T-cell (primary cell): ENCODE data around the gene SUSD1. TPM values are rescaled to one million over a fixed set of nuclear protein-coding genes. Genes with fewer than 3 reads are reported as not detected.

ENCODE experiments used
- ATAC-seq, 4 experiments: fragments of 200-7000 bp in 3 of 4; fragments of 150-1000 bp in 1 of 4; cut with Tn5 transposase; replicated peaks in 1 of 4; 1 replicate in 3 of 4; 2 replicates in 1 of 4; pipeline ENCODE4 v1.10.0; 2021; ENCODE audit warnings: moderate library complexity in 3 of 4, mild to moderate bottlenecking in 2 of 4, moderate number of reproducible peaks in 1 of 4
- CTCF ChIA-PET, 2 donors: fragments of 300-600 bp; sonication (Branson Sonifier 250); formaldehyde crosslinking; loops; one replicate each; lab custom pipeline; 2022; ENCODE audit warnings: antibody characterized with exemption in 2 of 2; lab: Charles Lee
- POLR2A ChIA-PET, 2 donors: fragments of 300-600 bp; sonication (Branson Sonifier 250); formaldehyde crosslinking; loops; one replicate each; lab custom pipeline; 2022; ENCODE audit warnings: antibody characterized with exemption in 2 of 2; lab: Charles Lee
- DNase-seq, 35 experiments: peaks; one replicate each; pipeline versions ENCODE4 v3.0.0 to v3.0.0-alpha.2; 2013 to 2023
- H3K27ac ChIP-seq: one replicate; pipeline ENCODE4 v1.5.1; 2013; ENCODE audit warnings: low read length
- H3K27me3 ChIP-seq, 2 experiments: replicated peaks in 1 of 2; 1 replicate in 1 of 2; 2 replicates in 1 of 2; pipeline versions ENCODE4 v1.6.1 to v1.7.0; 2013; ENCODE audit warnings: low read length in 1 of 2, mixed read lengths in 1 of 2; ENCODE audit not compliant: control insufficient read depth in 2 of 2, insufficient read depth in 2 of 2; ENCODE audit errors: extremely low read depth in 1 of 2
- H3K36me3 ChIP-seq, 2 donors: 1 replicate in 1 of 2; 2 replicates in 1 of 2; pipeline versions ENCODE4 v1.6.1 to v1.7.0; 2013; ENCODE audit warnings: low read length in 1 of 2; ENCODE audit not compliant: control insufficient read depth in 2 of 2, insufficient read depth in 1 of 2; ENCODE audit errors: extremely low read depth in 1 of 2
- H3K4me1 ChIP-seq, 2 experiments: 1 replicate in 1 of 2; 2 replicates in 1 of 2; pipeline versions ENCODE4 v1.6.1 to v1.7.0; 2013; ENCODE audit warnings: low read length in 2 of 2, mixed read lengths in 1 of 2; ENCODE audit not compliant: insufficient read depth in 2 of 2, control insufficient read depth in 1 of 2; ENCODE audit errors: extremely low read depth in 1 of 2
- H3K4me3 ChIP-seq, 2 donors: 1 replicate in 1 of 2; 2 replicates in 1 of 2; pipeline versions ENCODE4 v1.5.1 to v1.7.0; 2013; ENCODE audit warnings: mild to moderate bottlenecking in 2 of 2, low read length in 1 of 2, moderate library complexity in 1 of 2; ENCODE audit not compliant: control insufficient read depth in 1 of 2; ENCODE audit errors: extremely low read depth in 1 of 2
- H3K9me3 ChIP-seq: 2 replicates; pipeline ENCODE4 v1.7.0; 2013
- H3K27ac Mint-ChIP-seq, 2 donors: one replicate each; pipeline ENCODE4 v1.8.0; 2020 to 2021; ENCODE audit warnings: mild to moderate bottlenecking in 2 of 2, mixed read lengths in 2 of 2
- H3K27me3 Mint-ChIP-seq, 2 donors: one replicate each; pipeline ENCODE4 v1.8.0; 2021 to 2022; ENCODE audit warnings: mixed read lengths in 2 of 2
- H3K36me3 Mint-ChIP-seq: one replicate; pipeline ENCODE4 v1.8.0; 2021; ENCODE audit warnings: mixed read lengths
- H3K4me1 Mint-ChIP-seq, 3 donors: one replicate each; pipeline ENCODE4 v1.8.0; 2020 to 2022; ENCODE audit warnings: mixed read lengths in 3 of 3, mild to moderate bottlenecking in 1 of 3
- H3K4me3 Mint-ChIP-seq, 3 donors: one replicate each; pipeline ENCODE4 v1.8.0; 2020 to 2022; ENCODE audit warnings: mild to moderate bottlenecking in 3 of 3, mixed read lengths in 3 of 3, moderate library complexity in 3 of 3
- H3K9me3 Mint-ChIP-seq, 3 donors: one replicate each; pipeline ENCODE4 v1.8.0; 2020 to 2022; ENCODE audit warnings: mixed read lengths in 3 of 3
- WGBS: methylation state at CpG from one replicate; pipeline ENCODE4 v1.1.5; 2013; ENCODE audit warnings: missing lambda C conversion rate; ENCODE audit not compliant: insufficient coverage; 5-methylcytosine and 5-hydroxymethylcytosine counted together
- total RNA-seq, 35 experiments: library from RNA in 6 of 35; stranded (reverse) in 6 of 35; fragments of 120-200 nt in 1 of 35; gene quantifications; one replicate each; pipeline versions ENCODE4 v1.2.1 to v1.2.4 and lab custom pipeline; 2013 to 2026

The SUSD1 gene
- total RNA-seq, 5 donors from 2014 or later (not counting 1 experiment from before 2014, with no cell fraction given) = 5.6 to 17.5 (median 7.9) TPM

DNA sequence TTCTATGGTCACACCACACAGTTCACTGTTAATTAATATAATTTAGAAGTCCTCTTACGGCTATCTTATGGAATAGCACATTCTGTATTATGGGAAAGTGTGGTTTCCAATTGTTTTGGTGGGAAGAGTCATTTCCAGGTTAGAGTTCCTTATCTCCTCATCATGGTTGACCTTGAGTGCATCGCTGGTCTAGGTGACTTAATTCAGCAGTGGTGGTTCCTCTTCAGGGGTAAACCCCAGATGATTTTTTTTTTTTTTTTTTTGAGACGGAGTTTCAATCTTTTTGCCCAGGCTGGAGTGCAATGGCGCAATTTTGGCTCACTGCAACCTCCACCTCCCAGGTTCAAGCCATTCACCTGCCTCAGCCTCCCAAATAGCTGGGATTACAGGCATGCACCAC lies 171.6 kb downstream of the SUSD1 start:
- DNase-seq (no peak), ATAC-seq (no peak)
- H3K27me3 ChIP-seq = no peaks in the 10 kb centered on the region
- H3K4me1 Mint-ChIP-seq = peaks cover 40 to 51% (median 48%) of the 10 kb centered on the region in 3 donors
- no peaks in the 10 kb centered on the region for H3K36me3 ChIP-seq
- POLR2A ChIA-PET = no interaction called here
- CTCF ChIA-PET = no interaction called here
- no peaks in the 10 kb centered on the region for H3K27me3 Mint-ChIP-seq
- peaks cover 13 to 36% of the 10 kb centered on the region in 2 experiments for H3K4me1 ChIP-seq
- H3K9me3 Mint-ChIP-seq = no peaks in the 10 kb centered on the region
- H3K4me3 ChIP-seq = no peak overlapping the region
- H3K4me3 Mint-ChIP-seq = no peak overlapping the region
- H3K36me3 Mint-ChIP-seq = no peaks in the 10 kb centered on the region
- peak overlapping the region in 1 of 2 donors; percentile 92 for H3K27ac Mint-ChIP-seq
- H3K9me3 ChIP-seq = no peaks in the 10 kb centered on the region
- 100% methylated on average over 1 of the region's 4 CpGs for WGBS
- no peak overlapping the region for H3K27ac ChIP-seq

DNA sequence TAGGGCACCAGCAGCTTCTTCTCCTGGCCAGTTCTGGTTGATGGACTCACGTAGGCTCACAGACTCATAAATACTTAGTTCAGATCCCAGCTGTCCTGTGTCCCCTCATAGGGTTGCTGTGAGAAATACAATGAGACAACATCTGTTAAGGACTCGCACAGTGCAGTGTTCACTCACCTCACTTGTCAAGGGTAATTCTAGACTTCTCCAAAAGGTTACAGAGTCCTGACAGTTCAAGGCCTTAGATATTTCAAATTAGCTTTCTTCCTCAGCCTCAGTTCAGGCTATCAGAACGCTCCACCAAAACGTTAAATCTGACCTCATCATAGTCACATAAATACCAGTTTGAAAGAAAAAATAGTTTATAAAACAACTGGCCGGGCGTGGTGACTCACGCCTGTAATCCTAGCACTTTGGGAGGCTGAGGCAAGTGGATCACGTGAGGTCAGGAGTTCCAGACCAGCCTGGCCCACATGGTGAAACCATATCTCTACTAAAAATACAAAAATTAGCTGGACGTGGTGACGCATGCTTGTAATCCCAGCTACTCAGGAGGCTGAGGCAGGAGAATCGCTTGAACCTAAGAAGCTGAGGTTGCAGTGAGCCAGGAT lies 172.1 kb downstream of the SUSD1 start:
- 95% methylated on average over 8 of the region's 11 CpGs for WGBS
- peak in 2 of 35 experiments; percentile 12 to 50 for DNase-seq
- peaks cover 38 to 48% (median 42%) of the 10 kb centered on the region in 3 donors for H3K4me1 Mint-ChIP-seq
- peak overlapping the region in 2 of 3 donors; percentile 35 to 56 for H3K4me3 Mint-ChIP-seq
- ChIA-PET CTCF (interaction anchor here (0.8 to 1.0 kb wide), 2 partner anchors 9 to 72 kb away, joined by 3 read pairs; no protein-coding TSS in a partner anchor), POLR2A (interaction anchor here in 1 of 2 donors (0.6 kb wide), 1 partner anchor 13 kb away, joined by 3 read pairs; no protein-coding TSS in a partner anchor)
- H3K36me3 Mint-ChIP-seq = no peaks in the 10 kb centered on the region
- H3K4me1 ChIP-seq = peaks cover 13 to 36% of the 10 kb centered on the region in 2 experiments
- no peak overlapping the region for H3K4me3 ChIP-seq
- H3K27ac ChIP-seq = peak overlapping the region; percentile 43
- H3K36me3 ChIP-seq = no peaks in the 10 kb centered on the region
- H3K9me3 Mint-ChIP-seq = no peaks in the 10 kb centered on the region
- peak in 1 of 4 experiments; percentile 17 for ATAC-seq
- H3K9me3 ChIP-seq = no peaks in the 10 kb centered on the region
- peak overlapping the region; percentile 86 to 92 for H3K27ac Mint-ChIP-seq
- H3K27me3 ChIP-seq = no peaks in the 10 kb centered on the region
- no peaks in the 10 kb centered on the region for H3K27me3 Mint-ChIP-seq

DNA sequence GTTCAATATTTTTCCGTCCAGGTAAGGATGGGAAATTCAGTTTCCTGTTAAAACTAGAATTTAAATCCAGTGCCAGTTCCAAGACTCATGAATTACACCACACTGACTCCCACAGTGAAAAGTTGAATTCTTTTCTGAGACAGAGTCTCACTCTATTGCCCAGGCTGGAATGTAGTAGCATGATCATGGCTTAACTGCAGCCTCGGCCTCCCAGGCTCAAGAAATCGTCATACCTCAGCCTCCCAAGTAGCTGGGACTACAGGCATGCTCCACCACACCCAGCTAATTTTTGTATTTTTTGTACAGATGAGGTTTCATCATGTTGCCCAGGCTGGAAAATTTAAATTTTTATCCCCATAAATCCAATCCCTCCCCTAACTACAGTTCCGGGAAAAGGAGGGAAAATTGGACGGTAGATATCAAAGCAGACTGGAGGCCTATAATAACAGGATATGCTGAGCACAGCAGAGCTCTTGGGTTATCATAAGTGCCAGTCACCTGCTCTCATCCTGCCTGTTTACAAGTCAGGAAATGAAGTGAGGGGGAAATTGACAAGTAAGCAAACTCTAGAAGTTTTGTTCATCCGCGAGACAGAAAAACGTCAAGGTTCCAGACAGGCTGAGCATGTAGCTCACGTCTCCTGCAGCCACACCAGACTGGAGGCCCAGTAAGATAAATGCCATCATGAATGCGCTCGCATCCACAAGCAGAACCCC lies 172.8 kb downstream of the SUSD1 start:
- whole genome bisulfite sequencing = 34% methylated on average over 6 of the region's 11 CpGs
- peak overlapping the region in 2 of 3 donors; percentile 35 to 56 for H3K4me3 Mint-ChIP-seq
- Histone ChIP-seq H3K4me3 (no peak overlapping the region), H3K9me3 (no peaks in the 10 kb centered on the region), H3K4me1 (peaks cover 13 to 34% of the 10 kb centered on the region in 2 experiments), H3K27me3 (no peaks in the 10 kb centered on the region), H3K36me3 (no peaks in the 10 kb centered on the region), H3K27ac (peak overlapping the region; percentile 43)
- DNase-seq = peak in 31 of 35 experiments; percentile 2 to 59 (median 24)
- ChIA-PET POLR2A (interaction anchor here (0.6 kb wide), 2 partner anchors 12 kb away, joined by 3 read pairs; no protein-coding TSS in a partner anchor), CTCF (interaction anchor here (0.5 to 1.0 kb wide), 3 partner anchors 10 to 72 kb away, joined by 3 to 4 read pairs (median 3); no protein-coding TSS in a partner anchor)
- H3K36me3 Mint-ChIP-seq = no peaks in the 10 kb centered on the region
- H3K9me3 Mint-ChIP-seq = no peaks in the 10 kb centered on the region
- H3K4me1 Mint-ChIP-seq = peaks cover 32 to 42% (median 35%) of the 10 kb centered on the region in 3 donors
- peak; percentile 94 to 98 (median 97) for ATAC-seq
- no peaks in the 10 kb centered on the region for H3K27me3 Mint-ChIP-seq
- H3K27ac Mint-ChIP-seq = peak overlapping the region; percentile 86 to 92

DNA sequence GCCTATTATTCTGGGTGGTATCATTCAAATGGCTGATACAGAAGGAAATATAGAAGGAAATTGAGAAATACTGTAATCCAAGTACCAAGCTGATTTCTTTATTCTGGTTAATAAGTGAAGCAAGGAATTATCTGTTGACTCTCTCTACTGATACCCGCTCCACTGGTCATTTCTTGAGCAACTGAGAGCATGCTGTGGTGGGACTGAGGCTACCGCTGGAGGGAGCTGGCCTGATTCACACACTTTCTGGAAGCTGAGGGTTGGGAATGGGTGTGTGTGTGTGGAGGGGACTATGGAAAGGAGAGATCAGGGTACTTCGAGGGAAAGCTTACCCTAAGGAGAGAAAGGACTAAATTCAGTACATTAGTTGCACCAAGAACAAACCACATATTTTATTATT lies 174.4 kb downstream of the SUSD1 start:
- Histone ChIP-seq H3K36me3 (no peaks in the 10 kb centered on the region), H3K27ac (no peak overlapping the region), H3K4me3 (no peak overlapping the region), H3K27me3 (no peaks in the 10 kb centered on the region), H3K9me3 (no peaks in the 10 kb centered on the region), H3K4me1 (peaks cover 13 to 33% of the 10 kb centered on the region in 2 experiments)
- 95% methylated on average over 2 of the region's 3 CpGs for WGBS
- POLR2A ChIA-PET = no interaction called here
- no peaks in the 10 kb centered on the region for H3K9me3 Mint-ChIP-seq
- DNase-seq (no peak), ATAC-seq (no peak)
- no peaks in the 10 kb centered on the region for H3K27me3 Mint-ChIP-seq
- peak overlapping the region; percentile 50 to 61 for H3K27ac Mint-ChIP-seq
- H3K4me1 Mint-ChIP-seq = peaks cover 29 to 37% (median 29%) of the 10 kb centered on the region in 3 donors
- no peak overlapping the region for H3K4me3 Mint-ChIP-seq
- CTCF ChIA-PET = no interaction called here
- no peaks in the 10 kb centered on the region for H3K36me3 Mint-ChIP-seq

DNA sequence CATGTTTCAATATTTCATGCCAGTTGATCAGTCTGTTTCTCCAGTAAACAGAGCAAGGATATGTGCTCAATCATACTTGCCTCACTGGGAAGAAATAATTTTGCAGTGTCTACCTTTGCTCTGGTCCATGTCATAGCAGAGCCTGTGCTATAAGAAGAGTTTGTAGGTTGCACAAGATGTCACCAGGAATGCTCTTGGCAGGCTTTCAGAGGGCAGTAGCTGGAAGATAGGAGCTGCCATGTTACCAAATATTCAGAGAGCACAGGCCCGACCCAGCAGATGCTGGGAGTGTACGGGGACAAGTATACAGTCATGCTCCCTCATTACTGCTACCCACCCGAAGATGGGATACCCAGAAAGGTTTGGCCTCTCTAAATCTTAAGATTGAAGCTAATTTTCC lies 175.8 kb downstream of the SUSD1 start:
- no peaks in the 10 kb centered on the region for H3K27me3 ChIP-seq
- WGBS = no CpG with 5 or more reads among the region's 3 CpGs
- peaks cover 14 to 34% of the 10 kb centered on the region in 2 experiments for H3K4me1 ChIP-seq
- H3K36me3 ChIP-seq = no peaks in the 10 kb centered on the region
- Mint-ChIP-seq H3K4me3 (no peak overlapping the region), H3K27ac (no peak overlapping the region), H3K36me3 (no peaks in the 10 kb centered on the region), H3K27me3 (no peaks in the 10 kb centered on the region), H3K4me1 (peaks cover 30 to 41% (median 34%) of the 10 kb centered on the region in 3 donors), H3K9me3 (peaks cover 0 to 4% (median 0%) of the 10 kb centered on the region in 3 donors)
- DNase-seq (no peak), ATAC-seq (no peak)
- ChIA-PET CTCF (interaction anchor here in 1 of 2 donors (1.0 kb wide), 1 partner anchor 75 kb away, joined by 7 read pairs; no protein-coding TSS in a partner anchor), POLR2A (no interaction called here)
- H3K9me3 ChIP-seq = no peaks in the 10 kb centered on the region
- no peak overlapping the region for H3K4me3 ChIP-seq
- no peak overlapping the region for H3K27ac ChIP-seq

DNA sequence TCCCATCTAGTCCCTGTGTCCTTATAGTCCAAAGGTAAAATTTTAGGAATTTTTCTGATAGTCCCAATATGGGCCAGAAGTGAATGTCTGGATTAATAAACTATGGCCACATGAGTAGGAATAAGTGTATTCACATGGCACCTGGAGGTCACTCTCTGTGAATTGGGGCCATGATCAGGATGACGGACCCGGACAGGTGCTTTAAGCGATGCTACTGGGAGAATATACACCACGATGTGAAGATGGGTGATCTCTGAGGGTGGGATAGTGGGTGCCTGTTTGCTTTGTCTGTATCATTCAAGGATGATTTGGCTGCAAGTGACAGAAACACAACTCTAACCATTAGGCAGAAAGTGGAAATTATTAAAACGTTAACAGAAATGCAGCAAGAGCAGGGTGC lies 177.3 kb downstream of the SUSD1 start:
- Mint-ChIP-seq H3K4me3 (no peak overlapping the region), H3K27ac (no peak overlapping the region), H3K9me3 (peaks cover 0 to 4% (median 0%) of the 10 kb centered on the region in 3 donors), H3K4me1 (peaks cover 28 to 36% (median 35%) of the 10 kb centered on the region in 3 donors), H3K36me3 (no peaks in the 10 kb centered on the region), H3K27me3 (no peaks in the 10 kb centered on the region)
- ATAC-seq (no peak), DNase-seq (no peak)
- H3K27ac ChIP-seq = no peak overlapping the region
- H3K4me3 ChIP-seq = no peak overlapping the region
- H3K9me3 ChIP-seq = no peaks in the 10 kb centered on the region
- CTCF ChIA-PET = no interaction called here
- WGBS = 93% methylated on average over 3 of the region's 5 CpGs
- no peaks in the 10 kb centered on the region for H3K36me3 ChIP-seq
- peaks cover 16 to 24% of the 10 kb centered on the region in 2 experiments for H3K4me1 ChIP-seq
- H3K27me3 ChIP-seq = no peaks in the 10 kb centered on the region
- POLR2A ChIA-PET = no interaction called here
